Measurements from ENCODE around the gene RASEF. TPM values are rescaled to one million over a fixed set of nuclear protein-coding genes. Genes with fewer than 3 reads are reported as not detected.

Gene RASEF
- total and polyA plus RNA-seq, 3 donors from 2014 or later: 2.7 to 10.8 (median 9.1) TPM

DNA sequence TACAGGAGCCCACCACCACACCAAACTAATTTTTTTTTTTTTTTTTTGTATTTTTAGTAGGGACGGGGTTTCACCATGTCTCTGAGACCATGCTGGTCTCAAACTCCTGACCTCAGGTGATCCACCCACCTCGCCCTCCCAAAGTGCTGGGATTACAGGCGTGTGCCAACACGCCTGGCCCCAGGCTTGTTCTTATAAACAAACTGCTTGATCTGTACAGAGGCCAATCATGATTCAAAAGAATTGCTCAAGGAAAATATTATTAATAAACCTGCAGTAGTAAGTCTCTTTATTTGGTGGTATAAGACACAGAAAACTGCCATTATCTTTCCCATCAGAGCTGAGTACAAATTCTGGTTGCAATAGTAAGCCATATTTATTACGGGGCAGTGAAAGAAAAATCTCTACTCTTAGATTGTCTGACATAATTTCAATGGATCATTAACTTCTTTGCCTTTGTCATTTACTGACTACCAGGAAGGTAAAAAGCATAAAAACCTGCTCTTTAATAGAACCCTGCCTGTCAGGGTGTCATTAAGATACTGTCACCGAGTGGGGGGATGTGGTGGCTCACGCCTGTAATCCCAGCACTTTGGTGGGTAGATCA is 33.3 kb downstream of the RASEF start:
- no peak overlapping the region for H3K4me3 ChIP-seq
- TF ChIP-seq POLR2A (IDR thresholded peaks at IDR 0.05): no peak
- TF ChIP-seq, protein P1, sequence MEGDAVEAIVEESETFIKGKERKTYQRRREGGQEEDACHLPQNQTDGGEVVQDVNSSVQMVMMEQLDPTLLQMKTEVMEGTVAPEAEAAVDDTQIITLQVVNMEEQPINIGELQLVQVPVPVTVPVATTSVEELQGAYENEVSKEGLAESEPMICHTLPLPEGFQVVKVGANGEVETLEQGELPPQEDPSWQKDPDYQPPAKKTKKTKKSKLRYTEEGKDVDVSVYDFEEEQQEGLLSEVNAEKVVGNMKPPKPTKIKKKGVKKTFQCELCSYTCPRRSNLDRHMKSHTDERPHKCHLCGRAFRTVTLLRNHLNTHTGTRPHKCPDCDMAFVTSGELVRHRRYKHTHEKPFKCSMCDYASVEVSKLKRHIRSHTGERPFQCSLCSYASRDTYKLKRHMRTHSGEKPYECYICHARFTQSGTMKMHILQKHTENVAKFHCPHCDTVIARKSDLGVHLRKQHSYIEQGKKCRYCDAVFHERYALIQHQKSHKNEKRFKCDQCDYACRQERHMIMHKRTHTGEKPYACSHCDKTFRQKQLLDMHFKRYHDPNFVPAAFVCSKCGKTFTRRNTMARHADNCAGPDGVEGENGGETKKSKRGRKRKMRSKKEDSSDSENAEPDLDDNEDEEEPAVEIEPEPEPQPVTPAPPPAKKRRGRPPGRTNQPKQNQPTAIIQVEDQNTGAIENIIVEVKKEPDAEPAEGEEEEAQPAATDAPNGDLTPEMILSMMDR (IDR thresholded peaks at IDR 0.05): no peak
- H3K27ac ChIP-seq: no peak overlapping the region
- 88 to 97% methylated on average over 7 of the region's 7 CpGs for WGBS, 2 donors
- no peaks in the 10 kb centered on the region for H3K36me3 ChIP-seq (ENCODE audit: low read depth, missing control alignments)
- intact Hi-C loops (cut with DNase I; ENCODE audit: low total_unique reads): no loop called here
- DNase-seq: no peak
- no peaks in the 10 kb centered on the region for H3K9me3 ChIP-seq
- no peaks in the 10 kb centered on the region for H3K27me3 ChIP-seq
- no peaks in the 10 kb centered on the region for H3K4me1 ChIP-seq

GRCh38 chr9:83027153-83027891 is 35.6 kb downstream of the RASEF start:
- WGBS, 2 donors: 86 to 91% methylated on average over 5 of the region's 5 CpGs
- DNase-seq: no peak
- Histone ChIP-seq H3K27ac (no peak overlapping the region), H3K36me3 (ENCODE audit: low read depth, missing control alignments) (no peaks in the 10 kb centered on the region), H3K27me3 (no peaks in the 10 kb centered on the region), H3K4me1 (no peaks in the 10 kb centered on the region), H3K9me3 (no peaks in the 10 kb centered on the region), H3K4me3 (no peak overlapping the region)
- intact Hi-C loops (cut with DNase I; ENCODE audit: low total_unique reads): no loop called here
- TF ChIP-seq, protein P1 (IDR thresholded peaks at IDR 0.05): no peak
- no peak for TF ChIP-seq POLR2A (IDR thresholded peaks at IDR 0.05)

DNA sequence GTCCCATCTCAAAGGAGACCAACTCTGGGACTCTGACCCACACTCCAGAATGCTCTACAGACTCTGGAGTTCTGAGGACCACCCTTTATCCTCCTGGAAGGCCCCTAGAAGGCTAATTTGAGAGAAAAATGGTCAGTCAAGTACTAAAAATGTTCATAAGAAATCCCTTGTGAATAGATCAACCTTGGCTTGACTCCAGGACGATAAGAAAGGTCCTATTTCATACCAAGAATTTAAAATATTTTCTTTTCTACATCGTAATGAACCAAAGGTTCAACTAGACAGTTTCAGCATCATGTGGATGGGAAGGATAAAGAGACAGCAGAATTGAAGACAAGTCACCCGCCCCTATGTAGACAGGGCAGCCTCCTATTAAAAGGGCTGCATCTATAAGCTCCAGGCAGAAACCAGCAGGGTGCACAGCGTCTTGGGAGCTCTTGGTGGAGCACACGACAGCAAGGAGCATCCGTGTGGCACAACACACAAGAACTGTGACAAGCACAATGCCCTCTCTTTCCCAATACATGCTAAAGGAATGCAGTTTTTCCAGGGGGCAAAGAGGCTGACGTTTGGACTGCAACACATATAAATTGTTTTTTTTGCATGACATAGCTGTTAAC is 38.3 kb downstream of the RASEF start:
- DNase-seq: no peak
- Histone ChIP-seq H3K27ac (no peak overlapping the region), H3K4me1 (no peaks in the 10 kb centered on the region), H3K27me3 (no peaks in the 10 kb centered on the region), H3K4me3 (no peak overlapping the region), H3K9me3 (no peaks in the 10 kb centered on the region), H3K36me3 (ENCODE audit: low read depth, missing control alignments) (no peaks in the 10 kb centered on the region)
- WGBS, 2 donors: 64 to 71% methylated on average over 7 of the region's 7 CpGs
- TF ChIP-seq, protein P1 (IDR thresholded peaks at IDR 0.05): no peak
- no peak for TF ChIP-seq POLR2A (IDR thresholded peaks at IDR 0.05)
- intact Hi-C loops (cut with DNase I; ENCODE audit: low total_unique reads): no loop called here

DNA sequence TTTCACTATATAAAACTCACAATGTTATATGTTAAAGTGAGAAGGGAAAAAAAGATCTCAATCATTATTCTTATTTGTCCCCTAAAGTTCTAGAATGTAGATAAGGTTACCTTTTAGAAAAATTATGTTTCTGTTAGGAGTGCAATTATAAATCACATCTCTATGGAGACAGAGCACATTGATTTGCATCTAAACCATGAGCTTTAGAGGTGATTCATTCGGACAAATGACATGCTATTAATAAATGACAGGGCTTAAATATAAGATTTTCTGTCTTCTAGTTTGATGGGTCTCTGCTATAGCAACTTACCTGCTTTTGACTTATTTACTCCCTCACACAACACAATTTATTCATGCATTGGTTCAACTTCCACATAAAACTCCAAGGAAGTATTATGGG is 39.8 kb downstream of the RASEF start:
- no peak for DNase-seq
- H3K27me3 ChIP-seq: no peaks in the 10 kb centered on the region
- H3K36me3 ChIP-seq (ENCODE audit: low read depth, missing control alignments): no peaks in the 10 kb centered on the region
- no peaks in the 10 kb centered on the region for H3K9me3 ChIP-seq
- 85 to 90% methylated on average over 1 of the region's 1 CpG for WGBS, 2 donors
- TF ChIP-seq, protein P1 (IDR thresholded peaks at IDR 0.05): no peak
- TF ChIP-seq POLR2A (IDR thresholded peaks at IDR 0.05): no peak
- H3K27ac ChIP-seq: no peak overlapping the region
- H3K4me3 ChIP-seq: no peak overlapping the region
- intact Hi-C loops (cut with DNase I; ENCODE audit: low total_unique reads): no loop called here
- H3K4me1 ChIP-seq: no peaks in the 10 kb centered on the region

Measured in testis (tissue), 3 donors.